Retinal pigment epithelial cell (primary cell): Measurements from ENCODE around the gene ITGA2.

Source experiments
- DNase-seq: peaks from one replicate; pipeline ENCODE4 v3.0.0-alpha.2; 2010; ENCODE audit warnings: low read depth
- H3K4me3 ChIP-seq: 2 replicates; pipeline ENCODE4 v1.5.1; 2011; ENCODE audit warnings: mild to moderate bottlenecking, low read length, control low read depth, moderate library complexity
- CTCF ChIP-seq: conservative IDR thresholded peaks from 2 replicates; pipeline ENCODE4 v1.5.1; 2011; ENCODE audit warnings: low read depth, low read length, control low read depth, inconsistent platforms

The ITGA2 gene

GRCh38 chr5:53038196-53038847 is 49.2 kb downstream of the ITGA2 start:
- no peak for TF ChIP-seq CTCF
- no peak for DNase-seq
- H3K4me3 ChIP-seq = no peak overlapping the region

- no peak for DNase-seq
- TF ChIP-seq CTCF = no peak
- H3K4me3 ChIP-seq = no peak overlapping the region
Observed at GRCh38 chr5:53039855-53040254, 50.7 kb downstream of the ITGA2 start.

GRCh38 chr5:53041071-53041692 is 52.0 kb downstream of the ITGA2 start:
- no peak overlapping the region for H3K4me3 ChIP-seq
- no peak for TF ChIP-seq CTCF
- DNase-seq = no peak

- no peak for TF ChIP-seq CTCF
- H3K4me3 ChIP-seq = no peak overlapping the region
- DNase-seq = no peak
Observed at GRCh38 chr5:53041740-53042139, 52.6 kb downstream of the ITGA2 start.

GRCh38 chr5:53045263-53045662 is 56.1 kb downstream of the ITGA2 start:
- DNase-seq = no peak
- H3K4me3 ChIP-seq = no peak overlapping the region
- no peak for TF ChIP-seq CTCF

GRCh38 chr5:53048248-53048647 is 59.1 kb downstream of the ITGA2 start:
- no peak overlapping the region for H3K4me3 ChIP-seq
- no peak for DNase-seq
- TF ChIP-seq CTCF = no peak

GRCh38 chr5:53052499-53052898 is 63.3 kb downstream of the ITGA2 start:
- no peak overlapping the region for H3K4me3 ChIP-seq
- TF ChIP-seq CTCF = no peak
- no peak for DNase-seq
